ENCODE data around the gene NTRK1.

DNA sequence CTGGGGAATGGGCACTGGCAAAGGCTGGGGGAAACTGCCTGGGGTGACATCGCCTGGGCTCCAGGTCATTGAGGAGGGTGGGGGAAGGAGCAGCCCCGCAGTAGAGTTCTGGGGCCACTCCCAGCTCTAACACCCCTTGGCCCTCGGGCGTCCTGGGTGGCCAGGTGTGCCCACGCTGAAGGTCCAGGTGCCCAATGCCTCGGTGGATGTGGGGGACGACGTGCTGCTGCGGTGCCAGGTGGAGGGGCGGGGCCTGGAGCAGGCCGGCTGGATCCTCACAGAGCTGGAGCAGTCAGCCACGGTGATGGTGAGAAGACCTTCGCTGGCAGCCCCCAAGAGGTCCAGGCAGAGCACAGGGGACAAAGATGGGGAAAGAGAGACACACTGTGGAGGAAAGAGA is 7.7 kb downstream of the NTRK1 start:
- TF ChIP-seq CTCF (IDR thresholded peaks at IDR 0.05) (no peak), EP300 (IDR thresholded peaks at IDR 0.05) (no peak)

Data from stomach (tissue), 4 donors.